Testis (tissue), 2 donors: ENCODE measurements around the gene RIPOR2.

Experiments used
- POLR2A ChIP-seq: fragments of 450-650 bp; IDR thresholded peaks from one replicate; pipeline ENCODE4 v1.6.1; 2017; ENCODE audit warnings: antibody characterized with exemption, mild to moderate bottlenecking, moderate library complexity
- TF ChIP-seq, protein P1 (sequence below), 3 experiments: fragments of 450-650 bp in 2 of 3; fragments of 200-600 bp in 1 of 3; sonication (generic) in 1 of 3; IDR thresholded peaks; one replicate each; pipeline ENCODE4 v1.5.1; 2016 to 2019; ENCODE audit warnings: antibody characterized with exemption in 3 of 3, mild to moderate bottlenecking in 2 of 3, moderate library complexity in 1 of 3

DNA sequence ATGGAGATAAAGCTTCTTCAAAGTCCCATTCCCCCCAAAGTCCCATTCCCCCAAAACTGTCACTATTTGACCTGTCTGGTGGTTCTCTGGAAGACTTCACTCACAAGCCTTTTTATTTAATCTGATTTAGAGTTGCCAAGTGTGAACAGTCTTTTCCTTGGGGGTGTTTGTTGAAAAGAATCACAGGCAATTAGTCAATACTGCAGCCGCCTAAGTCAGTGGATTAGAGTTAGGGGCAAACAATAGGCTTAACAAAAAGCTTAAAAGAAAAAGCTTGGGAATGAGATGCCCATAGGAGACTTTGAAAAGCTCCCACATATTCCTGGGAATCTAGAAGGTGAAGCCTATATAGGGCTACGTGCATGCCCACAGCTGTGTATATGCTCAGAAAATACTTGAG is 8.0 kb upstream of the RIPOR2 start:
- TF ChIP-seq, protein P1, sequence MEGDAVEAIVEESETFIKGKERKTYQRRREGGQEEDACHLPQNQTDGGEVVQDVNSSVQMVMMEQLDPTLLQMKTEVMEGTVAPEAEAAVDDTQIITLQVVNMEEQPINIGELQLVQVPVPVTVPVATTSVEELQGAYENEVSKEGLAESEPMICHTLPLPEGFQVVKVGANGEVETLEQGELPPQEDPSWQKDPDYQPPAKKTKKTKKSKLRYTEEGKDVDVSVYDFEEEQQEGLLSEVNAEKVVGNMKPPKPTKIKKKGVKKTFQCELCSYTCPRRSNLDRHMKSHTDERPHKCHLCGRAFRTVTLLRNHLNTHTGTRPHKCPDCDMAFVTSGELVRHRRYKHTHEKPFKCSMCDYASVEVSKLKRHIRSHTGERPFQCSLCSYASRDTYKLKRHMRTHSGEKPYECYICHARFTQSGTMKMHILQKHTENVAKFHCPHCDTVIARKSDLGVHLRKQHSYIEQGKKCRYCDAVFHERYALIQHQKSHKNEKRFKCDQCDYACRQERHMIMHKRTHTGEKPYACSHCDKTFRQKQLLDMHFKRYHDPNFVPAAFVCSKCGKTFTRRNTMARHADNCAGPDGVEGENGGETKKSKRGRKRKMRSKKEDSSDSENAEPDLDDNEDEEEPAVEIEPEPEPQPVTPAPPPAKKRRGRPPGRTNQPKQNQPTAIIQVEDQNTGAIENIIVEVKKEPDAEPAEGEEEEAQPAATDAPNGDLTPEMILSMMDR (IDR thresholded peaks at IDR 0.05), result no peak
- TF ChIP-seq POLR2A, result no peak
